ENCODE results near the gene VMP1. TPM values are rescaled to one million over a fixed set of nuclear protein-coding genes. Genes with fewer than 3 reads are reported as not detected.

The VMP1 gene
- total and polyA plus RNA-seq, 2 of the 13 experiments (the other 11 are each of a cell fraction or from before 2014, with no cell fraction given), result 186 to 271 TPM

- no peak for TF ChIP-seq ZBTB49 (CRISPR knock-in tag; IDR thresholded peaks at IDR 0.05; ENCODE audit: borderline replicate concordance)
- no peak for TF ChIP-seq CSRNP1 (CRISPR knock-in tag; IDR thresholded peaks at IDR 0.05)
- TF ChIP-seq ZSCAN22 (CRISPR knock-in tag; IDR thresholded peaks at IDR 0.05), result no peak
- TF ChIP-seq ZBTB43 (CRISPR knock-in tag; conservative IDR thresholded peaks at IDR 0.05), result 0 out of 2 replicates have a peak, but pooled peaks have one; percentile 40
- TF ChIP-seq HOXA9 (CRISPR knock-in tag; IDR thresholded peaks at IDR 0.05; ENCODE audit: borderline replicate concordance), result no peak
- TF ChIP-seq DNMT3B (CRISPR knock-in tag; conservative IDR thresholded peaks at IDR 0.05), result peak; percentile 52; the same call in 1 of the 2 replicates
- TF ChIP-seq MED1 (CRISPR knock-in tag; IDR thresholded peaks at IDR 0.05), result peak; percentile 96
- TF ChIP-seq AKAP8 (CRISPR knock-in tag; IDR thresholded peaks at IDR 0.05), result no peak
- TF ChIP-seq HDAC2 (CRISPR knock-in tag; IDR thresholded peaks at IDR 0.05), result 0 out of 2 replicates have a peak, but pooled peaks have one; percentile 22
- TF ChIP-seq ZGPAT (CRISPR knock-in tag; IDR thresholded peaks at IDR 0.05), result peak; percentile 83
- 0 out of 2 replicates have a peak, but pooled peaks have one; percentile 67 for TF ChIP-seq AFF4 (CRISPR knock-in tag; IDR thresholded peaks at IDR 0.05)
- TF ChIP-seq ZNF160 (CRISPR knock-in tag; IDR thresholded peaks at IDR 0.05), result no peak
- no peak for TF ChIP-seq ZNF766 (CRISPR knock-in tag; IDR thresholded peaks at IDR 0.05; ENCODE audit: borderline replicate concordance)
- no peak for TF ChIP-seq PHB2 (IDR thresholded peaks at IDR 0.05; ENCODE audit: partially characterized antibody)
- TF ChIP-seq HMGA1 (CRISPR knock-in tag; conservative IDR thresholded peaks at IDR 0.05), result no peak
- TF ChIP-seq XBP1 (CRISPR knock-in tag; IDR thresholded peaks at IDR 0.05), result no peak
These were observed 47.1 kb downstream of the VMP1 start (continued) for GRCh38 chr17:59754552-59754951.
